CD4-positive, alpha-beta T cell treated with Interleukin-12 subunit alpha and Interleukin-12 subunit beta, for 1 hour (primary cell): Measurements from ENCODE around the gene MAJIN.

ENCODE experiments used
- DNase-seq: peaks from one replicate; pipeline ENCODE4 v3.0.0-alpha.2; 2020

Gene MAJIN

DNA sequence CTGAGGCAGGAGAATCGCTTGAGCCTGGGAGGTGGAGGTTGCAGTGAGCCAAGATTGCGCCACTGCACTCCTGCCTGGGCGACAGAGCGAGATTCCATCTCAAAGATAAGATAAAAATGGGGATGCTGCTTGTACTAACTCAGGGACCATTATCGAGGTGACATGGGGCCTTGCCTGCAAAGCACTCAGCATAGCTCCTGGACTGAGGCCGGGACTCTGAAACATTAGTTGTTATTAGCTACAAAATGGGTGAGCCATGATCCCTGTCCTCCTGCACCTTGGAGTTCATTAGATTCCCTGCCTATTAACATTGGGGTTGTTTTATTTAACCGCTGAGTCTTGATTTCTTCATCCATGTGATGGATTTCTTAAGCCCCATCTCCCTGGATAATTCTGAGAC is 42.3 kb downstream of the MAJIN start:
- DNase-seq: no peak

DNA sequence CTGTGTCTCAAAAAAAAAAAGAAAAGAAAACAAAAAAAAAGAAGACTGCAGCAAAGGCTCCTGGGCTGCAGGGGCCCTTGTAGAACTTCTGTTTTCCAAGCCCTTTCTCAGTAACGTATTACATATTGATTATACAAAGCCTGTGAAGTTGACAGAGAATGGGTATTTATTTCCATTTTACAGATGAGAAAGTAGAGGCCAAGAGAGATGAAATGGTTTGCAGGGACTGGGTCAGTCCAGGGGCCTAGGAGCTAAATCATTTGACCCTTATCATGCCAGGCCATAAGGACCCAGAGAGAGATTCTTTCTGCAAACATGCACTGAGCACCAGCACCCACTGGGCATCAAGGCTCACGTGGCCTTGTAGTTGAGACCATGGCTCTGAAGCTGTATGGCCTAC is 43.0 kb downstream of the MAJIN start:
- DNase-seq: no peak

DNA sequence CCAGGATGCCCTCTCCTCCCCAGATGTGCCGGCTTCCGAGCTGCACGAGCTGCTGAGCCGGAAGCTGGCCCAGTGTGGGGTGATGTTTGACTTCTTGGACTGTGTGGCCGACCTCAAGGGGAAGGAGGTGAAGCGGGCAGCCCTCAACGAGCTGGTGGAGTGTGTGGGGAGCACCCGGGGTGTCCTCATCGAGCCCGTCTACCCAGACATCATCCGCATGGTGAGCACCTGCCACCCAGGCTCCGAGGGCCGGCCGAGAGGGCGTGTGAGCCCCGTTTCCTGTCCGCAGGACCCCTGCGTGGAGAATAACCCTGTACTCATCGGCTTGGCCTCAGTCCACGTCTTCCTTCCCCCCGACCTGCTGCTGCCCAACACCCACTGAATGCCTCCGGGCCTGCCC is 45.2 kb downstream of the MAJIN start:
- no peak for DNase-seq

DNA sequence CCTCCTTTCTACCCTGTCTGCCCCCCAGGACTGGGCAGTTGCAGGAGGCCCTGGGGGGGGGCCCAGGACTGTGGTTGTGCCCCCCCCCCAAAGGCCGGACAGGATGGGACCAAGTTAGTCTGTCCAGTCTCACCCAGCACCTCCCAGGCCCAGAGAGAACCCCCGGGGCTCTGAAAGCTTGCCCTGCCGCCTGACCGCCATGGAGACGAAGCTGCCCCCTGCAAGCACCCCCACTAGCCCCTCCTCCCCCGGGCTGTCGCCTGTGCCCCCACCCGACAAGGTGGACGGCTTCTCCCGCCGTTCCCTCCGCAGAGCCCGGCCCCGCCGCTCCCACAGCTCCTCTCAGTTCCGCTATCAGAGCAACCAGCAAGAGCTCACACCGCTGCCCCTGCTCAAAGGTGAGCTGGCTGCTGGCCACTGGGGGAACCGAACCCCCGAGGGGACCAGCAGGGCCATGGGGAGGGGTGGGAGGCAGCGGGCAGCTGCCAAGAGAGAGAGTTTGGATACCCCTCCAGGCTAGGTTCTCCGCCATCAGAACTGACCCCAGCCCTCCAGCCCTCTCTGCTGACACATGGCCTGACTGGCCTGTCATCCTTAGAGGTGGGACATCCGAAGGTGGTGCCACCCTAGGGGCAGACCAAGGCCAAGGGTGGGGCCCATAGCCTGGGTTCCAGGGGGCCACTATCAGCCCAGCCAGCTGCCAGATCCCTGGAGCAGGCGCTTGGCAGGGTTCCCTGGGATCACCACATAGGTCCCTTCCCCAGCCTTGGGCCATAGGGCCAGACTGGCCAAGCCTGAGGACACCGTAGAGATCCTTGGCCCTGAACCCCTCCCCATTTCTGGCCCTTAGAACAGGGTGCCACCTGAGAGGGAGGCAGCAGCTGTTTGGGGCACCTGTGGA is 46.1 kb downstream of the MAJIN start:
- no peak for DNase-seq

DNA sequence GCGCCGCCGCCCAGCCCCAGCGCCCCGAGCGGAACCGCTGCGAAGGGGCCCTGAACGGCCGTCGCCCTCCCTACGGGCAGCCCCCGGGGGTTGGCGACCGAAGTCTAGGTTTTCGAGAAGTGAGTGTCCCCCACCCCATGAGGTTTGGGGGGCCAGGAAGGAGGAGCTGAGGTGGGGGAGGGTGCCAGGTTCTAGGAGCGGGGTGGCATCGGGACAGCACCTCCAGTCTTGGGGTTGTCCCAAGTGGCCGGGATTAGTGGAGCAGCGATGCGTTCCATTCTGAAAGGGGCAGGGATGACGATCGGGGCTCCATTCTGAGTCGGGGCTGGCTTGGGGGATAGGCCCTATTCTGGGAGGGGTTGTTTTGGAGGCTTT is 47.0 kb downstream of the MAJIN start:
- no peak for DNase-seq

DNA sequence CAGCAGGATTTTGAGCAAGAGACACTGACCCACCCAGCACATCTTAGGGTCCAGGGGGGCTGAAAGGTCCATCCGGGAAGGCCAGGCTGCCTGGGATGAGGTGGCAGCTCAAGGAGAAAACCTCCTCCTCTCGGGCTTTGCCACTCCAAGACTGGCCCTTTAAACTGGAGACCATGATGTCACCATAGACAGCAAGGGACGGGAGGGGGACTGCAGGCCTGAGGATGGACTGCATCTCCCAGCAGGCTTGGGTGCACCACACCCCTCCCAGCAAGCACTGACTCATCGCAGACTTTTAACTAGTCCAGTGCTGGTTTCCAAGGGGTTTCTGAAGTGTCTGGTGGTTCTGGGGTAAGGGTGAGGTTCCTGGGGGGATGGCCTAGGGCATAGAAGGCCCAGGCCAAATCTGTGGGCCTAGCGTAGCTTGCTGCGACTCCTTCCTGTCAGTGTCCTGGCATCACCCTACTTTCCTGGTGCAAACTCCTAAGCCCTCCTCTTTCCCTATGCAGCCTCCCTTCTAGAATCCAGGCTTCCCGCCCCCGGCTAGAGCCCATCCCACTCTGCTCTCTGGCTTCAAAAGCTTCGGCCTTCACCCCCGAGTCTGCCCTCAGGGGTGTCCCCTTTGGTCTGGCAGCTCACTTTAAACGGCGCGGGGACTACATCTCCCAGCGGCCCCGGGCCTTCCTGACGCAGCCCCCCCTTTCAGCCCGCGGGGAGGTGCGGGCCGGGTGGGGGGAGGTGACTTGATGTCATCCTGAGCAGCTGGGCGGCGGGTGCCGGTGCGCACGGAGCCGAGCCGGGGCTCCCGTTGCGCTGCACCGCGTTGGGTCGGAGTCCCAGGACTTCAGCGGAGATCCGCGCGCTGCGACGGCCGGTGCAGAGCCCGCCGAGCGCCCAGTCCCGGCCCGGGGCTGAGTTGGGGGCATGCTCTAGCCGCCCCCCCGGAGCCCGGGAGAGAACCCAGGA is 47.7 kb downstream of the MAJIN start, which contains the start of gene PPP2R5B:
TSS of gene PPP2R5B (plus strand) at position 746 of the 966 bp plus-strand sequence. CDS start 1,046 bp downstream, outside the sequence.
- peak; percentile 91 for DNase-seq

DNA sequence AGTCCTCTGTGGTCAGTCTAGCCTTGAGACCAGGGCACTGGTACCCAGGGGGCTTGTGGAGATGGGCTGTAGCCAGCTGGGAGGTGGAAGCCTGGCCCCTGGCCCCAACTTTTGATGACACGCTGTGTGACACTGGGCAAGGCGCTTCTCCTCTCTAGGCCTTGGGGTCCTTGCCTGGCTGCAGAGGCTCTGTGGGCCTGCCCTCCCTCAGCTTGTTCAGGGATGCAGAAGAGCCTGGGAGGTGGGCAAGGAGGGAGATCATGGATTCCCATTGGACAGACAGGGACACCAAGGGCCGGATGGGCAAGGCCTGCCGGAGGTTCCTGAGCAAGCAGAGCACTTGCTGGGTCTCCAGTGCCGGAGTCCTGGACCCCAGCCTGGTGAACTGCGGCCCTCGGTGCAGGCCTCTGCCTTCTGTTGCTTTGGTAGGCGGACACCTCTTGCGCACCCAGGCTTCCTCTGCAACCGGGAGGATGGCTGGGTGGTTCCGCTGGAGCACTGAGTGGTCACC is 48.7 kb downstream of the MAJIN start:
- DNase-seq: no peak

DNA sequence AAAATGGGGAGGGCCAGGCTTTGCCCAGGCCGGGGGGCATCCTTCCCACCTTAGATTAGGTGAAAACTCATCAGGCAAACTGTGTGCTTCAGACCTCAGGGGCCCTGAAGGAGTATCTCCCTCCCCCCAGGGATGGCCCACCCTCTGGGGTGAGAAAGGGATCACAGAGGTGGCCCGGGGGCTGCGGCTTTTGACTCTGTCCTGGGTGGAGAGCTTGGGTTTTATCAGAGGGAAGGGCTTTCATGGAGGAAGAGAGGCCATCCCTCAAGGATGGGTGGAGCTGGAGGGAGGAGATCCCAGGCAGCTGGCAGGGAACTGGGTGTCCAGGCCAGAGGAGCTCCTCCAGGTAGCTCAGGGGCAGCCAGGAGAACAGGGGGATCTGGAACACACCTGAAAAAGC is 50.5 kb downstream of the MAJIN start:
- no peak for DNase-seq

DNA sequence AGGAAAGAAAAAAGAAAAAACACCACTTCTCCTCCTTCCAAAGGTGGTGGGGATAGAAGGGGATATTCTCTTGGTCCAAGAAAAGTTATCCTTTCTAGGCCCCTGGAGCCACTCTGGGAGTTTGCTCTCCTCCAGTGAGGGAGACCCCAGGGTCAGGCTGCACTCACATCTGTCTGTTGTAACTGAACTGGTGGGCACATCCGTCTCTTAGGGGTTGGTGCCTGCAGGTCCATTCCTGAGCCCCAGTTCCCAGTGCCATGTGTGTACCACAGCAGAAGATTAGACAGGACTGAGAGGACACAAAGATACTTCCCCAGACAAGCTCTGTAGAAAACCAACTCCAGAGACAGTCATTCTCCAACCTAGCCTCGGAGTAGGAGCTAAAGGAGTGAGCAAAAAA is 51.8 kb downstream of the MAJIN start:
- no peak for DNase-seq

DNA sequence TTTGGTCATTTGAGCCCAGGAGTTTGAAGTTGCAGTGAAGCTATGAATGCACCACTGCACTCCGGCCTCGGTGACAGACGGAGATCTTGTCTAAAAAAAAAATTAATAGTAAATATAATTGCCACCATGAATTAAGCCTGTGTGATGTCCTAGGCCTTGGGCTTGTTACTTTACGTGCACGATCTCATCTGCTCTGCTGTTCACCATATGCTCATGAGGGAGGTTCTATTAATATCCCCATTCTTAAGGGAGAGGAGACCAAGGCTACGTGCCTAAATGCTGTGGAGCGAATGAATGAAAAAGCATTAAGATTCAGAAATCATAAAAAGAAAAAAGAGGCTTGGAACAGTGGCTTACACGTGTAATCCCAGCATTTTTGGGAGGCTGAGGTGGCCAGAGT is 52.3 kb downstream of the MAJIN start:
- DNase-seq: no peak

DNA sequence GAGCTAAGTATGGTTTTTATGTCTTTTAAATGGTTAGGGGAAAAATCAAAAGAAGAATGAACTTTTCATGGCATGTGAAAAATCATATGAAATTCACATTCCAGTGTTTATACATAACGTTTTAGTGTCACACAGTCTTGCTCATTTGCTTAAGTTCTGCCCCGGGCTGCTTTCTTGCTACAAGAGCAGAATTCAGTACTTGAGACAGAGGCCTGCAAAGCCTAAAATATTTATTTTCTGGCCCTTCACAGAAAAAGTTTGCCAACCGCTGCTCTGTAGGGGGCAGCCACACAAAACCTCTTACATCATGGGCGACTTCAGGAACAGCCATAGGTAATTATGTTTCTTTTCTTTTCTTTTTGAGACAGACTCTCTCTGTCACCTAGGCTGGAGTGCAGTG is 53.9 kb downstream of the MAJIN start:
- no peak for DNase-seq

DNA sequence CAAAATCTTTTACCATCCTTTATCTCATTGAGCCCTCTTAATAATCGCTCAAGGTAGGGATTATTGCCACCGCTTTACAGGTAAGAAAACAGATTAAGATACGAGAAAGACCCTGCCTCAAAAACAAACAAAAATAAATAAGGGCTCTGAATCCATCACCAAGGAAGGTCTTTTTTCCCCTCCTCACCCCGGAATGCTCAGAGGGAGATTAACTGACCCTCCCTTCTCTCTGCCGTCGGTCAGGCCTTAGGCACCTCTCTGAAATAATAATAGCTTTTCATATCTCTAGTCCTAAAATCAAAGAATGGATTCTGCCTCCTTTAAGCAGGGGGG is 54.3 kb downstream of the MAJIN start:
- no peak for DNase-seq

DNA sequence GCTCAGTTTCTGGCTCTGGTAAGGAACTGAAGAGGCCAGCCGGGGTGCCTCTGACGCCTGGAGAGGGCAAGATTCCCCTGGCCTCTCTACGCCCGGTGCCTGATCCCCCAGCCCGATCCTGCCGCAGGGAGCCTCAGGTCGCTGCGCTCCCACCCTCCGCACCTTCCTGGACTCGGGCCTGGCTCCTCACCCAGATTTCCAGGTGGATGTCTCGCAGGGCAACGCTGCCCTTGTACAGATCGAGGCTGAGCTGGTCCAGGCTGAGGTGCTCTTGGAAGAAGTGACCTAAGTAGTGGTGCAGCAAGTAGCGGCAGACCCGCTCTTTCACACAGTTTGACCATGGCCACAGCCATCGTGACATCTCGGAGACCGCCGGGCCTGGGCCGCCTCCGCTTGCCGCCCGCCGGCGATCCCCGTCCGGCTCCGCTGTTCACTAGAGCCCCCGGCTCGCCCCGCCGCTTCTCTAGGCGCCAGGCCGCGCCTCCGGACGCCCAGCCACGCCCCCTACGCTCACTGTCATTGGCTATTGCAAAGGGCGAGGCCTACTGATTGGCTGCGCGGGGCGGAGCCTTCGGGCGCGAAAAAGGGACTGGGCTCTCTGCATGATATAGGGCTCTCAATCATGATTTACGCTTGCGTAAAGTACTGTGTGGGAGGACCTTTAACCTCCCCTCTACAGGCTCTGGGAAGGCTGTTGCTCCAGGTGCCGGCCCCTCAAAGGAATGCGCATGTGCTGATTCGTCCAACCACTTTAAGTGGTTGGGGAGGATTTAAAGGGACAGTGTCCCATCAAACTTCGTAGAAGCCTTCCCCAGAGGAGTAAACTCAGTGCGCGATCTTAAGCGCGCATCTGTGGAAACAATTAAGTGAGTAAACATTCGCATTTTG is 54.9 kb downstream of the MAJIN start, which contains the start of gene ATG2A:
TSS of gene ATG2A (minus strand) at position 435 of the 888 bp plus-strand sequence. CDS start at position 361, 74 bp downstream.
- DNase-seq: peak; percentile 99

DNA sequence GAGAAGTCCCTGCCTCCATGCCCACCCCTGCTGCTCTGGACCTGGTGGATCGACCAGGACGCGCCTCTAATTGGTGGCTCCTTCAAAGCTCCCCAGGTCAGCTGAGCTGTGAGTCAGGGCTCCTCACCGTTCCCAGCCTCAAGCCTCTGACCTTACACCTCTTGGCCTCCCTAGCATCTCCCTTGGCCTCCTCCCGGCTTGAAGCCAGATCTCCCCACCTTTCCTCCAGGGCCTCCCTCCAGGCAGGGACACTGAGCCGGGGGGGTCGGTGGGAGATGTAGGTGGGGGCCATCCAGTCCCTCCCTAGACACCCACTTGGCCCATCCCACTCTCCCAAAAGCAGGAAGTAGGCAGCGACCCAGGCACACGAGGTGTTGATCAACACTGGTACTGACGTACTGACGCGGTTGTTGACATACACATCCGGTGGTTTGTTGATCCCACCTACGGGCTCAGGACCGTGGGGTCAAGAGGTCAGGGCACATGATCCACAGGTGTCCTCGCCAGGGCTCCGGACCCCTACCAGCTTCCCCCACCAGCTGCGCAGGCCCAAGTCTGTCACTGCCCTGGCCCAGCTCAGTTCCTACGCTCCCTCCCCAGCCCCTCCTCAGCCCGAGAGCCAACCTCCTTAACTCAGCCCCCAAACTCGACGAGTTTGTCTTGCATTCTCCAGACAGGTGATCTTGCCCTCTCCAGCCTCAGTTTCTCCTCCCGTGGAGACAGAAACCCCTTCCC is 55.7 kb downstream of the MAJIN start:
- peak; percentile 67 for DNase-seq

DNA sequence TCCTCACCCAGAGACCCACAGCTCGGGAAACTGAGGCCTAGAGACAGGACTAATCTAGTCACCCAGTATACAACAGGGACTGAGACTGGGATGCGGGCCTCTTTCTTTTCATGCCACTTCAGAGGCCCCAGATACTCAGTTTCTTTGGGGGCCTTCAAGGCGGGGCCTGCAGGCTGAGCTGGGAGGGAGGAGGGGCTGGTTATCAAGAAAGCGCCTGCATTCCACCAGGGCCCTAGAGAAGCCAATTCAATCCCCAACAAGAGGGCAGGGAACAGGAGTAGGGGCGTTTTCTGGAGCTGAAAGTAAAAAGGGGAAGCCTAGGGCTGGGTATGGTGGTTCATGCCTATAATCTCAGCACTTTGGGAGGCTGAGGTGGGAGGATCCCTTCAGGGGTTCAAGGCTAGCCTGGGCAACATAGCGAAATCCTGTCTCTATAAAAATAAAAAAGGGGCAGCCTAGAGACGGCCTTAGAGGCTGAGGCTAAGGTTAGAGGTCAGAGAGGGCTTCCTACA is 56.5 kb downstream of the MAJIN start:
- no peak for DNase-seq

DNA sequence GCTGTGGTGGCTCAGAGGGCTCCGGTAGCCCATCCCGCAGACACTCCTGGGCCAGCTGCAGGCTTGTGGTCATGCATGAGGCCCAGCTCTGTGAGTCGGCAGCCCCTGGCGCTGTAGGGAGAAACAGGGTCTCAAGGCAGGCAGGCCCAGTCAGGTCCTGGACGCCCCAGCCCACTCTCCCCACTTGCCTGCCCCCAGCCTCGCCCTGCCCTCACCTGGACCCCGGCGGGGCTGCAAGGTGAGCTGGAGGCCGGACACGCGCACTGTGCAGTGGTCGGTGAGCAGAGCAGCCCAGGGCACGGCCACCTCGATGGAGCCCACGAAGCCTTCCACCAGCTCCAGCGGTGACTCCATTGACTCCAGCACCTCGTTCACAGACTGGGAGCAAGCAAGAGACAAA is 57.8 kb downstream of the MAJIN start:
- no peak for DNase-seq

DNA sequence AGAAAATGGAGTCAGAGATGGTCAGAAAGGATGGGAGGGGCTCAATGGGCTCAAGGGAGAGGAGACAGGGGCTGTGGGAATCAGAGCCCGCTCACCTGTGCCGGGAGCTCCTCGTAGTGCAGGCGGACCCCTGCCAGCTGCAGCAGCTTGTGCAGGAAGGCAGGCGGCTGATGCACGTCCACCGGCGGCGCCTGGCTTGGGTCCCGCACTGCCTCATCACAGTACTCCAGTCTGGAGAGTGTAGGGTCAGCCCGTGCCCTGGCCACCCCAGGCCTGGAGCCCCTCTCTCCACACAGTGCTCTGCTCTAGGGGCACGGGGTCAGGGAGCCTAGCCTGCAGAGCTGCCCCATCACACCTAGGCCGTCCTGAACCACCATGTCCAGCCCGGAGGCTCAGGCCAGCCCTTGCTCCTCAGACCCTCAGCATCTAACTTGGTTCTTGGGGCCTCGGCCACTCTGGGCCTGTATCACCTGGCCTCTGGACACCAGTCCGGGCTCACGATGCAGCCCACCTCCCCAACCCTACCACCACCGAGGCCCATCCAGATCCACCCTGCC is 58.7 kb downstream of the MAJIN start:
- no peak for DNase-seq

DNA sequence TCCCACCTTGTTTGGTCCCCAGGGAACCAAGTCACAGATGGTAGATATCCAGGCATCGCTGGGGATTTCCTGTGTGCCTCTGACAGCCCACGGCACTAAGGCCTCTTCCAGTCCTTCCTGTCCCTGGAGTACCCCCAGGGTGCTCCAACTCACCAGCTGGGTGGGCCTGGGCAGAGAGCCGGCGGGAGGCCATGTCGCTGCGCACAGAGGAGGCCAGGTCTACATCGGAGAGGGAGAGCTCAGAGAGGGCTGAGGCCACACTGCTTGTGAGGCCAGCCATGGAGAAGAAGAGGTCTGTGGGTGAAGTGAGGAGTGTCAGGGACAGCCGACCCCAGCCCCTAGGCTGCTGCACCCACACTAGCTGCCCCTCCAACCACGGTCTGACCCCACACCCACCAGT is 60.2 kb downstream of the MAJIN start:
- no peak for DNase-seq

DNA sequence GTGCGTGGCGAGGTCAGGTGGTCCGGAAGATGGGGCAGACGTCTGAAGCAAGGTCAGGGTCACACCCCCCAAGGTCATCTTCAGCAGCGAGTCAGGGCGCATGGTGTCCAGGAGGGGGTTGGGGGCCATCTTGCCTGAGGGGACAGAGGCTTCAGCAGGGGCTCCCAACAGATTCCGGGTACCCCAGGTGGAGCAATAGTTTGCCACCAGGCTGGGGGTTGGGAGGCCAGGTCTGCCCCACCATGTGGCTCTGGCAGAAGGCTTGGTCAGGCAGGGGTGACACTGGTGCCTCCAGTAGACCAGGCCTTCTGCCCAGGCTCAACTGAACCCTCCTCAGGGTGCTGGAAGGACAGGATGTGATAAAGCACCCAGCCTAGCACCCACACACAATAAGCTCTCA is 60.8 kb downstream of the MAJIN start:
- DNase-seq: no peak

DNA sequence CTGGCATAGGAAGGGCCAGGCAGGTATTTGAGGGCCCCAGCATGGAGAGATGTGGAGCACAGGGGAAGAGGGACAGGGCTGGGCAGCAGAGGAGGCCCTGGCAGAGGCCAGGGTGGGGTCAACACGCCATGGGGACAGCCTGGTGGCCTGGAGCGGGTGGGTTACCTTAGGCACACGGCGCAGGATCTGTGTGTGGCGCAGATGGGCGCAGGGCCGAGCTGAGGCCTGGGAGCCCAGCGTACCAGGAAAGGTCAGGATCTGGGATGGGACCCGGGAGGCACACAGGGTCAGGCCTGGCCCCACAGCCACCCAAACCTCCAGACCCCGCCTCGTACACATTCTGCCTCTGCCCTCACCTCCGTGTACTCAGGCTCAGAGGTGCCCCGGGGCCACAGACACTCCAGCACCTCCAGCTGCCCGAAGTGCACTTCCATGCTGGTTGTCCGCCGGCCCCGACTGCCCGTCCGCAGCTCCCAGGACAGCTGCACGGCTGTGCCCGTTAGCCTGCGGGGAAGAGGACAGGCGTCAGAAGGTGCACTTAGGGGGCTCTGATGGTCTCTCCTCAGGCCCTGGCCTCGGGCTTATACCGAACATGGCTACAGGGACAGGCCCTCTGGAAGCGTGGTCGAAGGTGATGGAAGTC is 61.3 kb downstream of the MAJIN start:
- DNase-seq: no peak
